GM23338 (cell line): ENCODE data around the gene H2AZ2. TPM values are rescaled to one million over a fixed set of nuclear protein-coding genes. Genes with fewer than 3 reads are reported as not detected.

Experiments
- ATAC-seq: fragments of 200-7000 bp; cut with Tn5 transposase; 3 replicates; pipeline ENCODE4 v1.9.1; 2020
- DNase-seq: peaks from one replicate; pipeline ENCODE4 v3.0.0-alpha.2; 2015; ENCODE audit warnings: low spot score
- H2AFZ ChIP-seq: fragments of 200-600 bp; sonication (generic); 2 replicates; pipeline ENCODE4 v1.8.0; 2016; ENCODE audit warnings: antibody characterized with exemption, mild to moderate bottlenecking, moderate library complexity
- H3F3A ChIP-seq: fragments of 200-600 bp; sonication (generic); replicated peaks from 2 replicates; pipeline ENCODE4 v1.8.0; 2017; ENCODE audit warnings: antibody characterized with exemption, mixed run types, low read depth
- H3K27ac ChIP-seq: fragments of 200-600 bp; sonication (generic); 2 replicates; pipeline ENCODE4 v1.6.1; 2016; ENCODE audit warnings: low read depth
- H3K27me3 ChIP-seq: fragments of 200-600 bp; sonication (generic); 2 replicates; pipeline ENCODE4 v1.8.0; 2016; ENCODE audit warnings: mild to moderate bottlenecking, mixed run types, moderate library complexity; ENCODE audit not compliant: insufficient read depth
- H3K36me3 ChIP-seq: fragments of 200-600 bp; sonication (generic); 2 replicates; pipeline ENCODE4 v1.8.0; 2016; ENCODE audit warnings: mild to moderate bottlenecking; ENCODE audit not compliant: insufficient read depth
- H3K4me1 ChIP-seq: fragments of 200-600 bp; sonication (generic); 2 replicates; pipeline ENCODE4 v1.8.0; 2016; ENCODE audit warnings: mild to moderate bottlenecking, moderate library complexity; ENCODE audit not compliant: insufficient read depth
- H3K4me2 ChIP-seq: fragments of 200-600 bp; sonication (generic); 2 replicates; pipeline ENCODE4 v1.7.1; 2017; ENCODE audit warnings: mixed run types
- H3K4me3 ChIP-seq: fragments of 200-600 bp; sonication (generic); 2 replicates; pipeline ENCODE4 v1.6.1; 2016; ENCODE audit warnings: mixed run types
- H3K79me2 ChIP-seq: fragments of 200-600 bp; sonication (generic); replicated peaks from 2 replicates; pipeline ENCODE4 v1.8.0; 2017; ENCODE audit warnings: mild to moderate bottlenecking; ENCODE audit not compliant: insufficient read depth
- H3K9me2 ChIP-seq: fragments of 200-600 bp; sonication (generic); 2 replicates; pipeline ENCODE4 v1.8.0; 2017; ENCODE audit not compliant: insufficient read depth
- H4K20me1 ChIP-seq: fragments of 200-600 bp; sonication (generic); replicated peaks from 2 replicates; pipeline ENCODE4 v1.8.0; 2017; ENCODE audit warnings: mild to moderate bottlenecking; ENCODE audit not compliant: insufficient read depth
- H3K27ac Mint-ChIP-seq: 2 replicates; pipeline ENCODE4 v1.8.0; 2020; ENCODE audit warnings: inconsistent platforms, mild to moderate bottlenecking, moderate library complexity, mixed read lengths
- H3K27me3 Mint-ChIP-seq: 3 replicates; pipeline ENCODE4 v1.8.0; 2022; ENCODE audit warnings: low read depth, mild to moderate bottlenecking, moderate library complexity, mixed read lengths, inconsistent platforms; ENCODE audit not compliant: insufficient read depth, poor library complexity
- H3K36me3 Mint-ChIP-seq: 3 replicates; pipeline ENCODE4 v1.8.0; 2021; ENCODE audit warnings: low read depth, mild to moderate bottlenecking, inconsistent platforms, moderate library complexity, mixed read lengths
- H3K4me1 Mint-ChIP-seq: 3 replicates; pipeline ENCODE4 v1.8.0; 2020; ENCODE audit warnings: mild to moderate bottlenecking, inconsistent platforms, mixed read lengths
- H3K4me3 Mint-ChIP-seq: 3 replicates; pipeline ENCODE4 v1.8.0; 2021; ENCODE audit warnings: moderate library complexity, mild to moderate bottlenecking, inconsistent platforms, mixed read lengths
- H3K9me3 Mint-ChIP-seq: 3 replicates; pipeline ENCODE4 v1.8.0; 2020; ENCODE audit warnings: moderate library complexity, mild to moderate bottlenecking, inconsistent platforms, mixed read lengths
- CREB1 ChIP-seq: fragments of 250-450 bp; sonication (Bioruptor Pico); IDR thresholded peaks from 2 replicates; pipeline ENCODE4 v1.5.0; 2020; ENCODE audit warnings: low read depth, mild to moderate bottlenecking, moderate library complexity
- CTCF ChIP-seq, 2 experiments: fragments of 200-600 bp in 1 of 2; sonication (generic) in 1 of 2; conservative IDR thresholded peaks; 2 replicates each; pipeline versions ENCODE4 v1.5.1 to v1.6.1; 2016 to 2017; ENCODE audit warnings: antibody characterized with exemption in 2 of 2, low read depth in 2 of 2, mild to moderate bottlenecking in 2 of 2, moderate library complexity in 1 of 2
- ETS1 ChIP-seq: IDR thresholded peaks from 2 replicates; pipeline ENCODE4 v1.6.1; 2016; ENCODE audit warnings: antibody characterized with exemption
- EZH2 ChIP-seq: fragments of 200-600 bp; sonication (generic); IDR thresholded peaks from one replicate; pipeline ENCODE4 v1.8.0; 2017; ENCODE audit warnings: antibody characterized with exemption, mild to moderate bottlenecking, low read depth; ENCODE audit not compliant: unreplicated experiment
- EZH2phosphoT487 ChIP-seq: fragments of 200-600 bp; sonication (generic); IDR thresholded peaks from one replicate; pipeline ENCODE4 v1.8.1; 2018; ENCODE audit warnings: antibody characterized with exemption; ENCODE audit not compliant: unreplicated experiment
- JUNB ChIP-seq: IDR thresholded peaks from one replicate; pipeline ENCODE4 v1.6.1; 2016; ENCODE audit warnings: antibody characterized with exemption; ENCODE audit not compliant: unreplicated experiment
- NANOG ChIP-seq: IDR thresholded peaks from 2 replicates; pipeline ENCODE4 v1.6.1; 2016; ENCODE audit warnings: antibody characterized with exemption, borderline replicate concordance
- POLR2AphosphoS5 ChIP-seq: IDR thresholded peaks from 2 replicates; pipeline ENCODE4 v1.6.1; 2016; ENCODE audit warnings: antibody characterized with exemption, low read depth
- REST ChIP-seq: IDR thresholded peaks from one replicate; pipeline ENCODE4 v1.6.1; 2018; ENCODE audit warnings: antibody characterized with exemption; ENCODE audit not compliant: unreplicated experiment
- STAT1 ChIP-seq: IDR thresholded peaks from one replicate; pipeline ENCODE4 v1.6.1; 2016; ENCODE audit warnings: antibody characterized with exemption; ENCODE audit not compliant: unreplicated experiment
- ZNF114 ChIP-seq: fragments of 250-450 bp; sonication (Bioruptor Pico); IDR thresholded peaks from 2 replicates; pipeline ENCODE4 v1.5.0; 2020; ENCODE audit warnings: mild to moderate bottlenecking, moderate library complexity
- ZNF331 ChIP-seq: fragments of 250-450 bp; sonication (Bioruptor Pico); IDR thresholded peaks from 2 replicates; pipeline ENCODE4 v1.5.0; 2020; ENCODE audit warnings: low read depth, mild to moderate bottlenecking, moderate library complexity
- ZNF462 ChIP-seq: fragments of 250-450 bp; sonication (Bioruptor Pico); IDR thresholded peaks from 2 replicates; pipeline ENCODE4 v1.5.0; 2020; ENCODE audit warnings: mild to moderate bottlenecking, moderate library complexity
- polyA plus RNA-seq: library from polyadenylated mRNA; unstranded; fragments of >200 nt; fragmentation: Nextera tagmentation; extraction: Ambion mirVana; gene quantifications from 2 replicates; pipeline ENCODE4 v1.2.1, GENCODE V29; 2016
- total RNA-seq: library from RNA; depleted of rRNA; stranded (reverse); fragments of >200 nt; shearing (Covaris generic); gene quantifications from 2 replicates; pipeline ENCODE4 v1.2.3, GENCODE V29; 2014

The H2AZ2 gene
- total and polyA plus RNA-seq, 2 experiments from 2014 or later = 215 to 390 TPM

GRCh38 chr7:44894888-44895580 lies 47.1 kb upstream of the H2AZ2 start:
- no peak for TF ChIP-seq ZNF331
- no peak for TF ChIP-seq EZH2phosphoT487
- no peak for TF ChIP-seq POLR2AphosphoS5
- TF ChIP-seq ETS1 = no peak
- no peak for TF ChIP-seq EZH2
- no peak for TF ChIP-seq NANOG
- TF ChIP-seq ZNF462 (CRISPR knock-in tag) = no peak
- no peak for TF ChIP-seq ZNF114 (CRISPR knock-in tag)
- no peak for TF ChIP-seq CTCF (conservative IDR thresholded peaks at IDR 0.05; ENCODE audit: low read depth in 2 of 2)
- no peak for TF ChIP-seq JUNB
- no peak for TF ChIP-seq CREB1 (CRISPR knock-in tag)
- no peak for TF ChIP-seq REST
- TF ChIP-seq STAT1 = no peak
- H3K27ac Mint-ChIP-seq = no peak overlapping the region
- no peaks in the 10 kb centered on the region for H3K79me2 ChIP-seq
- no peaks in the 10 kb centered on the region for H3K9me2 ChIP-seq
- no peaks in the 10 kb centered on the region for H3K27me3 ChIP-seq
- no peaks in the 10 kb centered on the region for H3K36me3 ChIP-seq
- no peak overlapping the region for H3K4me3 Mint-ChIP-seq
- no peak overlapping the region for H2AFZ ChIP-seq
- no peaks in the 10 kb centered on the region for H3K9me3 Mint-ChIP-seq
- no peak overlapping the region for H3K4me2 ChIP-seq
- H3K4me3 ChIP-seq = no peak overlapping the region
- DNase-seq (no peak), ATAC-seq (no peak)
- H4K20me1 ChIP-seq = no peaks in the 10 kb centered on the region
- H3K4me1 ChIP-seq = no peaks in the 10 kb centered on the region
- peaks cover 6% of the 10 kb centered on the region for H3K27me3 Mint-ChIP-seq
- H3F3A ChIP-seq = no peaks in the 10 kb centered on the region
- no peaks in the 10 kb centered on the region for H3K4me1 Mint-ChIP-seq
- no peak overlapping the region for H3K27ac ChIP-seq
- H3K36me3 Mint-ChIP-seq = no peaks in the 10 kb centered on the region
